ENCODE data around the gene OR1D5. TPM values are rescaled to one million over a fixed set of nuclear protein-coding genes. Genes with fewer than 3 reads are reported as not detected.
"Not testable (repeated sequence)": the region's sequence is repeated elsewhere in the genome, so short reads cannot be mapped to it uniquely, and the experiment has no call there.

The OR1D5 gene, protein sequence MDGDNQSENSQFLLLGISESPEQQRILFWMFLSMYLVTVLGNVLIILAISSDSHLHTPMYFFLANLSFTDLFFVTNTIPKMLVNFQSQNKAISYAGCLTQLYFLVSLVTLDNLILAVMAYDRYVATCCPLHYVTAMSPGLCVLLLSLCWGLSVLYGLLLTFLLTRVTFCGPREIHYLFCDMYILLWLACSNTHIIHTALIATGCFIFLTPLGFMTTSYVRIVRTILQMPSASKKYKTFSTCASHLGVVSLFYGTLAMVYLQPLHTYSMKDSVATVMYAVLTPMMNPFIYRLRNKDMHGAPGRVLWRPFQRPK
- total RNA-seq = not detected

DNA sequence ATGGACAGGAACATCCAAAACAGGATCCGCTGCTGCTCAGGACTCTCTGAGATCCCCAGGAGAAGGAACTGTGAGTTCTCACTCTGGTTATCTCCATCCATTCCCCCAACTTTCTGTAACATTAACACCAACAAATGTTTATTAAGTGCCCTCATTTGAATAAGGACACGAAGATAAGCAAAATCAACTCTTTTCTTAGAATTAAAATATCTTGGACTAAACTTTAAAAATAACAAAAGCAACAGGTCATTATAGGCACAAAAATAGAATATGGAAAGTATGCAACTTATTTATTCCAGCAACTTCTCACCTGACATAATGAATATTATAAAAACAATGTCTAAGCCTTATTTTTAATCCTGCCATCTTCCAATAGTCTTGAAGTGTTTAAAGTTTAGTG, at the start of gene OR1D5:
OR1D5 (minus strand) TSS at position 101 of the 400 bp plus-strand sequence; CDS start at position 101, 0 bp downstream.
- H3K36me3 ChIP-seq (ENCODE audit: control insufficient read depth in 3 of 3, insufficient read depth in 3 of 3, low read length in 3 of 3); H3K9me3 ChIP-seq (ENCODE audit: control insufficient read depth in 3 of 3, low read length in 3 of 3); H3K4me3 ChIP-seq (ENCODE audit: low read length in 3 of 3); H3K4me1 ChIP-seq (ENCODE audit: control insufficient read depth in 3 of 3, insufficient read depth in 3 of 3, low read length in 3 of 3); H3K27ac ChIP-seq (ENCODE audit: low read depth, low read length); H3K27me3 ChIP-seq (ENCODE audit: control insufficient read depth in 3 of 3, insufficient read depth in 3 of 3, low read length in 3 of 3); H3K9ac ChIP-seq (ENCODE audit: low read depth in 1 of 3, low read length in 3 of 3): not testable (repeated sequence)

DNA sequence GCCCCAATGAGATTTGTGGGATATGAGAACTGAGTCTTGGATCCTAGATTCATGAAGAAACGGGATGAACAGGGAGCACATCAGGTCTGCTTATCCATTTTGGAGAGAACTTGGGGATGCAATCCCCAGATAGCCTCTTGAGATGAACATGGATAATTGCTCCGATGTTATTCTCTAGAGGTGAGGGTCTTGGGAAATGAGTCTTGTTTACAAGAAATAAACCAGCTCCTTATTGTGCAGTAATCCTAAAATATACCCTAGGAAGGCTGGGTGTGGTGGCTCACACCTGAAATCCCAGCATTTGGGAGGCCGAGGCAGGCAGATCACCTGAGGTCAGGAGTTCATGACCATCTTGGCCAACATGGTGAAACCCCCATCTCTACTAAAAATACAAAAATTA, 40.9 kb upstream of the OR1D5 start, which contains the start of gene OR1D2:
OR1D2 (minus strand) TSS at position 101 of the 400 bp plus-strand sequence. CDS start 11,426 bp downstream, outside the sequence.
- Histone ChIP-seq H3K4me3 (ENCODE audit: low read length in 3 of 3) (no peak within 1 kb of the TSS), H3K36me3 (ENCODE audit: control insufficient read depth in 3 of 3, insufficient read depth in 3 of 3, low read length in 3 of 3) (no peaks in the 10 kb centered on the region), H3K4me1 (ENCODE audit: control insufficient read depth in 3 of 3, insufficient read depth in 3 of 3, low read length in 3 of 3) (no peaks in the 10 kb centered on the region), H3K9ac (ENCODE audit: low read depth in 1 of 3, low read length in 3 of 3) (no peak within 1 kb of the TSS), H3K27ac (ENCODE audit: low read depth, low read length) (no peak within 1 kb of the TSS), H3K9me3 (ENCODE audit: control insufficient read depth in 3 of 3, low read length in 3 of 3) (peaks cover 0 to 2% (median 0%) of the 10 kb centered on the region in 3 donors), H3K27me3 (ENCODE audit: control insufficient read depth in 3 of 3, insufficient read depth in 3 of 3, low read length in 3 of 3) (no peaks in the 10 kb centered on the region)

DNA sequence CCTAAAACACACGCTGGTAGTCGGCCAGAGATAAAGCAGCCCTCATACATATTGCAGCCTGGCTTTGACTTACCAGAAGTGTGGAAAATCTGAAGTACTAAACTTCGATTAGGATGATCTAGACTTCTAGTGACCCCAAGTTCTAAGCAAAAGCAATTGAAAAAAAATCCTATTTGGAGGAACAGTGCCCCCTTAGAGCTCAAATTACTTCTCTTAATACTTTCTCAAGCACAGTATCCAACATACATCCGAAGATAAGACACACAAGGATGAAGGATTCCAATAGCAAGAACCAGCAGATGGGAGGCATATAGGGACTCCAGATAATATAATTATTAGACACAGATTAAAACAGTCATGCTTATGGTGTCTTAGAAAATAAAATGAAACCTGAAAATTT, 10.4 kb upstream of the OR1D5 start:
- H3K36me3 ChIP-seq (ENCODE audit: control insufficient read depth in 3 of 3, insufficient read depth in 3 of 3, low read length in 3 of 3); H3K27ac ChIP-seq (ENCODE audit: low read depth, low read length); H3K27me3 ChIP-seq (ENCODE audit: control insufficient read depth in 3 of 3, insufficient read depth in 3 of 3, low read length in 3 of 3); H3K9me3 ChIP-seq (ENCODE audit: control insufficient read depth in 3 of 3, low read length in 3 of 3); H3K4me3 ChIP-seq (ENCODE audit: low read length in 3 of 3); H3K9ac ChIP-seq (ENCODE audit: low read depth in 1 of 3, low read length in 3 of 3); H3K4me1 ChIP-seq (ENCODE audit: control insufficient read depth in 3 of 3, insufficient read depth in 3 of 3, low read length in 3 of 3): not testable (repeated sequence)

DNA sequence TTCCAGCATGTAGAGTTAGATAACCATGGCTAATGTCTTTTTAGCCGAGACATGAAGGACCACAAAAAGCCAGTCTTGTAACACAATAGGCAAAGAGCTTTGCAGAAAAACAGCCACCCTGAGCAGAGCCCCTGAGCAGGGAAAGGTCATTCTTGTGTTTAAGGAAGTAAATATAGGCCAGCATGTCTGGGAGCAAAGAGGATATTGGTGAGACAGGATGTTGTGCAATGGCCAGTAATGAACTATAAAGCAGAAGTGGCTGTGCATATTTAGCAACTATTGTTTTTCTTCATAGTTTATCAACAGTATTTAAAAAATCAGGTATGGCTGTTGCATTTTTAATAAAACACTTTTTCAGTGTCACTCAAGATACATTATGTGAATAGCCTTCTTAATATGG, 1.8 kb upstream of the OR1D5 start:
- not testable (repeated sequence) for H3K27ac ChIP-seq (ENCODE audit: low read depth, low read length); H3K9me3 ChIP-seq (ENCODE audit: control insufficient read depth in 3 of 3, low read length in 3 of 3); H3K4me3 ChIP-seq (ENCODE audit: low read length in 3 of 3); H3K36me3 ChIP-seq (ENCODE audit: control insufficient read depth in 3 of 3, insufficient read depth in 3 of 3, low read length in 3 of 3); H3K4me1 ChIP-seq (ENCODE audit: control insufficient read depth in 3 of 3, insufficient read depth in 3 of 3, low read length in 3 of 3); H3K9ac ChIP-seq (ENCODE audit: low read depth in 1 of 3, low read length in 3 of 3); H3K27me3 ChIP-seq (ENCODE audit: control insufficient read depth in 3 of 3, insufficient read depth in 3 of 3, low read length in 3 of 3)

DNA sequence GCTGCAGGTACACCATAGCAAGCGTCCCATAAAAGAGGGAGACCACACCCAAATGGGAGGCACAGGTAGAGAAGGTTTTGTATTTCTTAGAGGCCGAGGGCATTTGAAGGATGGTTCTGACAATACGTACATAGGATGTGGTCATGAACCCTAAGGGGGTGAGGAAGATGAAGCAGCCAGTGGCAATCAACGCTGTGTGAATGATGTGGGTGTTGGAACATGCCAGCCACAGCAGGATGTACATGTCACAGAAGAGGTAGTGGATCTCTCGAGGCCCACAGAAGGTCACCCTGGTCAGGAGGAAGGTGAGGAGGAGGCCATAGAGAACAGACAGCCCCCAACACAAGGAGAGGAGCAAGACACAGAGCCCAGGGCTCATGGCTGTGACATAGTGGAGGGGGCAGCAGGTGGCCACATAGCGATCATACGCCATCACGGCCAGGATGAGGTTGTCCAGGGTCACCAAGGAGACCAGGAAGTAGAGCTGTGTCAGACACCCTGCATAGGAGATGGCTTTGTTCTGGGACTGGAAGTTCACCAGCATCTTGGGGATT, 506 bp downstream of the OR1D5 start:
- not testable (repeated sequence) for H3K36me3 ChIP-seq (ENCODE audit: control insufficient read depth in 3 of 3, insufficient read depth in 3 of 3, low read length in 3 of 3); H3K27me3 ChIP-seq (ENCODE audit: control insufficient read depth in 3 of 3, insufficient read depth in 3 of 3, low read length in 3 of 3); H3K4me1 ChIP-seq (ENCODE audit: control insufficient read depth in 3 of 3, insufficient read depth in 3 of 3, low read length in 3 of 3); H3K27ac ChIP-seq (ENCODE audit: low read depth, low read length); H3K9ac ChIP-seq (ENCODE audit: low read depth in 1 of 3, low read length in 3 of 3); H3K9me3 ChIP-seq (ENCODE audit: control insufficient read depth in 3 of 3, low read length in 3 of 3); H3K4me3 ChIP-seq (ENCODE audit: low read length in 3 of 3)

DNA sequence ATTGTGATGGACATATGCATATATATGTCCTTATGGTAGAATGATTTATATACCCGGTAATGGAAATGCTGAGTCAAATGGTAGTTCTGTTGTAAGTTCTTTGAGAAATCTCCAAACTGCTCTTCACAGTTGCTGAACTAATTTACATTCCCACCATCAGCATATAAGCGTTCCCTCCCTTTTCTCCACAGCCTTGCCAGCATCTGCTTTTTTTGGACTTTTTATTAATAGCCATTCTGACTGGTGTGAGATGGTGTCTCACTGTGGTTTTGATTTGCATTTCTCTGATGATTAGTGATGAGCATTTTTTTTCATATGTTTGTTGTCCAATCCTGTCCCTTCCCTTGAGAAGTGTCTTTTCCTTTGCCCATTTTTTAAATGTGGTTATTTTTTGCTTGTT, 8.5 kb downstream of the OR1D5 start:
- H3K4me1 ChIP-seq (ENCODE audit: control insufficient read depth in 3 of 3, insufficient read depth in 3 of 3, low read length in 3 of 3); H3K36me3 ChIP-seq (ENCODE audit: control insufficient read depth in 3 of 3, insufficient read depth in 3 of 3, low read length in 3 of 3); H3K4me3 ChIP-seq (ENCODE audit: low read length in 3 of 3); H3K9me3 ChIP-seq (ENCODE audit: control insufficient read depth in 3 of 3, low read length in 3 of 3); H3K27me3 ChIP-seq (ENCODE audit: control insufficient read depth in 3 of 3, insufficient read depth in 3 of 3, low read length in 3 of 3); H3K27ac ChIP-seq (ENCODE audit: low read depth, low read length); H3K9ac ChIP-seq (ENCODE audit: low read depth in 1 of 3, low read length in 3 of 3): not testable (repeated sequence)

DNA sequence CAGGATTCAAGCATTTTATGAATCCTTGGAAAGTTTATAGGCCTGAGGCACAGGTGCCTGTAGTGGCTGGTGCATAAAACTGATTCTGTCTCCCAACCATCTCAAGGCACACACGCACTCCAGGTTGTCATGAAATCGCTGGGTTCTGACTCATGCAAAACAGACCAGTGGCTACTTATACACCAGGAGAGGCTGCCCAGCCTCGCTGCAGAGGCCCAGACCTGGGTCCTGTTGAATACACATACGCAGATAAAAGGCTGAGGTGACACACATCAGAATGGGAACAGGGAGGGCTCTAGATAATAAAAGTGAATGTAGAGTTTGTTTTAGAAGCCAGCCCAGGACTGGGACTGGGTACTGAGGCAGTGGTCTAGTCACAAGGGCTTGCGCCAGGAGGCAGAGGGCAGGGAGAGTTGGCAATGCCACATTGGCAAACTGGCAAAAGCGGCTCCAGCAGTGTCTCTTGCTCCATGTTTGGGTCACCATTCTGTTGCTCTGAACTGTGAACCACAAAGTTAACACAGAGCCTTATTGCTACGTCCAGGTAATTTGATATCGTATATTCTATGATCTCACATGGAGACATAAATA, 13.6 kb downstream of the OR1D5 start:
- peaks cover 5 to 12% (median 8%) of the 10 kb centered on the region in 3 donors for H3K4me1 ChIP-seq (ENCODE audit: control insufficient read depth in 3 of 3, insufficient read depth in 3 of 3, low read length in 3 of 3)
- H3K27me3 ChIP-seq (ENCODE audit: control insufficient read depth in 3 of 3, insufficient read depth in 3 of 3, low read length in 3 of 3) = no peaks in the 10 kb centered on the region
- no peaks in the 10 kb centered on the region for H3K9me3 ChIP-seq (ENCODE audit: control insufficient read depth in 3 of 3, low read length in 3 of 3)
- peak overlapping the region in 2 of 3 donors; percentile 1 to 88 for H3K4me3 ChIP-seq (ENCODE audit: low read length in 3 of 3)
- no peaks in the 10 kb centered on the region for H3K36me3 ChIP-seq (ENCODE audit: control insufficient read depth in 3 of 3, insufficient read depth in 3 of 3, low read length in 3 of 3)
- H3K27ac ChIP-seq (ENCODE audit: low read depth, low read length) = no peak overlapping the region
- no peak overlapping the region for H3K9ac ChIP-seq (ENCODE audit: low read depth in 1 of 3, low read length in 3 of 3)

DNA sequence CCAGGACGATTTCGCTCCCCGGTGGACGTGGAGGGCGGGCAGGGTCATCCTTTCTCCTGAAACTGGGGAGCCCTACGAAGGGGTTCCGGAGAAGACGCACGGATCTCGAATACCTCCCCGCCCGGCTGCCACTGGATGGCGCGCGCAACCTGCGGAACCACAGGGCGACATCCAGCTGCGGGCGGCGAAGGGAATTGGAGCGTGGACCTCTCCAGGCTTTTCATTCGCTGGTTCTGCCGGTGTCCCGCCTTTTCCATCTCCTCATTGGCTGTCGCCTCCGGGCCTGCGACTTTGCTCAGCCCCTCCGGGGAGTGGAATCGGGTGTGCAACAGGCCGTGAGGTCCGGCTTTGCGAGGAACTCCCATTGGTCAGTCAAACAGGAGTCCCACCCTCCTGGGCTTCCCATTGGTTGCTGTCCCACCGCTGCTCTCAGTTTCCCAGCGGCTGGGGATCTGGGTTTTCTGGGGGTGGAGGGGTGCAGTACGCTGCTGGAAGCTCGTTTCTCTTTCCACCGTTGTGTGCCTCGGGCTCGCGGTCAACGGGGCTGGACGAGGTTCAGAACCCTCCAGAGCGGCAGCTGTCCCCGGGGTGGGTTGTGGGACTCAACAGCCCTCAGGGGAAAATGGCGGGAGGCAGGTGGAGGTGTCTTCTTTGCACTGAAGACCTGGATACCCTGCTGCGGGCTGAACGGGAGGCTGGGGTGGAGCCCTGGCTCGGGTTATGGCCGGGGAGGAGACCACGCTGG, 14.5 kb downstream of the OR1D5 start:
- Histone ChIP-seq H3K36me3 (ENCODE audit: control insufficient read depth in 3 of 3, insufficient read depth in 3 of 3, low read length in 3 of 3) (no peaks in the 10 kb centered on the region), H3K4me3 (ENCODE audit: low read length in 3 of 3) (peak overlapping the region; percentile 85 to 88 (median 87)), H3K9me3 (ENCODE audit: control insufficient read depth in 3 of 3, low read length in 3 of 3) (peaks cover 0 to 3% (median 0%) of the 10 kb centered on the region in 3 donors), H3K27ac (ENCODE audit: low read depth, low read length) (peak overlapping the region; percentile 47), H3K4me1 (ENCODE audit: control insufficient read depth in 3 of 3, insufficient read depth in 3 of 3, low read length in 3 of 3) (peaks cover 5 to 12% (median 8%) of the 10 kb centered on the region in 3 donors), H3K9ac (ENCODE audit: low read depth in 1 of 3, low read length in 3 of 3) (peak overlapping the region; percentile 69 to 77 (median 76)), H3K27me3 (ENCODE audit: control insufficient read depth in 3 of 3, insufficient read depth in 3 of 3, low read length in 3 of 3) (no peaks in the 10 kb centered on the region)

DNA sequence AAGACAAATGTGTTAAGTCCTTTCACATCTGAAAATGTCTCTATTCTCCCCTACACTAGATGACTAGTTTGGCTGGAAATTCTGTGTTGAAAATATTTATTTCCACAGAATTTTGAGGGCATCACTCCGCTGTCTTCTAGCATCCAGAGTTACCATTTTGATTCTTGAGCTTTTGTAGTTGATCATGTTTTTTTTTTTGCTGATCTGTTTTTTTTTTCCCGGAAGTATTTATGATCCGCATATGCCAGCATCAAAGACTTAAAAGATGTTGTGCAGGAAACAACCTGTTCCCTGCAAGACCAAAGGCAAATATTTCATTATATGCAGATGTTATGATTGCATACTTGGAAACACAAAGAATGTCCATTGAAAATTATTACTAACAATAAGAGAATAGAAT, 16.7 kb downstream of the OR1D5 start:
- Histone ChIP-seq H3K27me3 (ENCODE audit: control insufficient read depth in 3 of 3, insufficient read depth in 3 of 3, low read length in 3 of 3) (peaks cover under 1 to 5% (median 3%) of the 10 kb centered on the region in 3 donors), H3K36me3 (ENCODE audit: control insufficient read depth in 3 of 3, insufficient read depth in 3 of 3, low read length in 3 of 3) (no peaks in the 10 kb centered on the region), H3K4me1 (ENCODE audit: control insufficient read depth in 3 of 3, insufficient read depth in 3 of 3, low read length in 3 of 3) (peaks cover 5 to 12% (median 8%) of the 10 kb centered on the region in 3 donors), H3K27ac (ENCODE audit: low read depth, low read length) (no peak overlapping the region), H3K4me3 (ENCODE audit: low read length in 3 of 3) (no peak overlapping the region), H3K9me3 (ENCODE audit: control insufficient read depth in 3 of 3, low read length in 3 of 3) (peaks cover 0 to 6% (median 3%) of the 10 kb centered on the region in 3 donors), H3K9ac (ENCODE audit: low read depth in 1 of 3, low read length in 3 of 3) (no peak overlapping the region)
